Neural cell (in vitro differentiated cells): ENCODE measurements around the gene FAP.

ENCODE experiments used
- EP300 ChIP-seq: fragments of 450-650 bp; conservative IDR thresholded peaks from 2 replicates; pipeline ENCODE4 v1.6.1; 2014; ENCODE audit warnings: antibody characterized with exemption, mild to moderate bottlenecking, moderate library complexity; ENCODE audit not compliant: poor library complexity, severe bottlenecking
- EZH2 ChIP-seq: fragments of 200-600, 300-800 bp; shearing (Covaris generic), sonication (generic); IDR thresholded peaks from 2 replicates; pipeline ENCODE4 v1.6.1; 2014; ENCODE audit warnings: antibody characterized with exemption, low read length, borderline replicate concordance, mild to moderate bottlenecking; ENCODE audit not compliant: insufficient read depth, poor library complexity, severe bottlenecking
- MXI1 ChIP-seq: fragments of 450-650 bp; conservative IDR thresholded peaks from 2 replicates; pipeline ENCODE4 v1.6.1; 2014; ENCODE audit warnings: antibody characterized with exemption, mild to moderate bottlenecking; ENCODE audit not compliant: poor library complexity, severe bottlenecking
- POLR2AphosphoS5 ChIP-seq: IDR thresholded peaks from 2 replicates; pipeline ENCODE4 v1.6.1; 2012
- RAD21 ChIP-seq: fragments of 450-650 bp; conservative IDR thresholded peaks from 2 replicates; pipeline ENCODE4 v1.6.1; 2014; ENCODE audit warnings: antibody characterized with exemption, mild to moderate bottlenecking, moderate library complexity
- SMC3 ChIP-seq: fragments of 450-650 bp; conservative IDR thresholded peaks from 2 replicates; pipeline ENCODE4 v1.6.1; 2014; ENCODE audit warnings: antibody characterized with exemption, mild to moderate bottlenecking, moderate library complexity; ENCODE audit not compliant: poor library complexity
- TAF1 ChIP-seq: IDR thresholded peaks from 2 replicates; pipeline ENCODE4 v1.6.1; 2012; ENCODE audit warnings: low read depth
- TF ChIP-seq, protein P1 (sequence below): fragments of 450-650 bp; IDR thresholded peaks from 2 replicates; pipeline ENCODE4 v1.5.1; 2014; ENCODE audit warnings: antibody characterized with exemption, mild to moderate bottlenecking, moderate library complexity; ENCODE audit not compliant: poor library complexity, severe bottlenecking
- TF ChIP-seq, protein P2 (sequence below): IDR thresholded peaks from 2 replicates; pipeline ENCODE4 v1.6.1; 2012; ENCODE audit warnings: borderline replicate concordance

DNA sequence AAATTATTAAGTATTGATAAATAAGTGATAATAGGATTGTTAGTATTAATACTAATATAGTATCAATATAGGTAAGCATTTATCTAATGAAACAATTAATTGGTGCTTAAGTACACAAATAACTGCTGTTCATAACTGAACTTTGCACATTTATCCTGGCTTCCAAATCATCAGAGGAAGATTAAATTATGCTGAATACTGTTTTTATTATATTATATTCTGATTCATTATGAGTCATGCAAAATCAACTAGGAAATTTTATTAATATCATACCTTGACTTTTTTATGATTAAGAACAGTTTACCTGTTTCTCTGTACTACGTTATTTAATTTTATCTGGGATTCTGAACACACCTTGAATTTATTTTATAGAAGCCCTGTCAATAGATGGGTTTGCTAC lies 42.6 kb downstream of the FAP start:
- TF ChIP-seq EP300 (no peak), EZH2 (no peak), MXI1 (no peak), POLR2AphosphoS5 (no peak), RAD21 (no peak), TAF1 (no peak), SMC3 (no peak)
- TF ChIP-seq, protein P1, sequence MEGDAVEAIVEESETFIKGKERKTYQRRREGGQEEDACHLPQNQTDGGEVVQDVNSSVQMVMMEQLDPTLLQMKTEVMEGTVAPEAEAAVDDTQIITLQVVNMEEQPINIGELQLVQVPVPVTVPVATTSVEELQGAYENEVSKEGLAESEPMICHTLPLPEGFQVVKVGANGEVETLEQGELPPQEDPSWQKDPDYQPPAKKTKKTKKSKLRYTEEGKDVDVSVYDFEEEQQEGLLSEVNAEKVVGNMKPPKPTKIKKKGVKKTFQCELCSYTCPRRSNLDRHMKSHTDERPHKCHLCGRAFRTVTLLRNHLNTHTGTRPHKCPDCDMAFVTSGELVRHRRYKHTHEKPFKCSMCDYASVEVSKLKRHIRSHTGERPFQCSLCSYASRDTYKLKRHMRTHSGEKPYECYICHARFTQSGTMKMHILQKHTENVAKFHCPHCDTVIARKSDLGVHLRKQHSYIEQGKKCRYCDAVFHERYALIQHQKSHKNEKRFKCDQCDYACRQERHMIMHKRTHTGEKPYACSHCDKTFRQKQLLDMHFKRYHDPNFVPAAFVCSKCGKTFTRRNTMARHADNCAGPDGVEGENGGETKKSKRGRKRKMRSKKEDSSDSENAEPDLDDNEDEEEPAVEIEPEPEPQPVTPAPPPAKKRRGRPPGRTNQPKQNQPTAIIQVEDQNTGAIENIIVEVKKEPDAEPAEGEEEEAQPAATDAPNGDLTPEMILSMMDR: no peak
- TF ChIP-seq, protein P2, sequence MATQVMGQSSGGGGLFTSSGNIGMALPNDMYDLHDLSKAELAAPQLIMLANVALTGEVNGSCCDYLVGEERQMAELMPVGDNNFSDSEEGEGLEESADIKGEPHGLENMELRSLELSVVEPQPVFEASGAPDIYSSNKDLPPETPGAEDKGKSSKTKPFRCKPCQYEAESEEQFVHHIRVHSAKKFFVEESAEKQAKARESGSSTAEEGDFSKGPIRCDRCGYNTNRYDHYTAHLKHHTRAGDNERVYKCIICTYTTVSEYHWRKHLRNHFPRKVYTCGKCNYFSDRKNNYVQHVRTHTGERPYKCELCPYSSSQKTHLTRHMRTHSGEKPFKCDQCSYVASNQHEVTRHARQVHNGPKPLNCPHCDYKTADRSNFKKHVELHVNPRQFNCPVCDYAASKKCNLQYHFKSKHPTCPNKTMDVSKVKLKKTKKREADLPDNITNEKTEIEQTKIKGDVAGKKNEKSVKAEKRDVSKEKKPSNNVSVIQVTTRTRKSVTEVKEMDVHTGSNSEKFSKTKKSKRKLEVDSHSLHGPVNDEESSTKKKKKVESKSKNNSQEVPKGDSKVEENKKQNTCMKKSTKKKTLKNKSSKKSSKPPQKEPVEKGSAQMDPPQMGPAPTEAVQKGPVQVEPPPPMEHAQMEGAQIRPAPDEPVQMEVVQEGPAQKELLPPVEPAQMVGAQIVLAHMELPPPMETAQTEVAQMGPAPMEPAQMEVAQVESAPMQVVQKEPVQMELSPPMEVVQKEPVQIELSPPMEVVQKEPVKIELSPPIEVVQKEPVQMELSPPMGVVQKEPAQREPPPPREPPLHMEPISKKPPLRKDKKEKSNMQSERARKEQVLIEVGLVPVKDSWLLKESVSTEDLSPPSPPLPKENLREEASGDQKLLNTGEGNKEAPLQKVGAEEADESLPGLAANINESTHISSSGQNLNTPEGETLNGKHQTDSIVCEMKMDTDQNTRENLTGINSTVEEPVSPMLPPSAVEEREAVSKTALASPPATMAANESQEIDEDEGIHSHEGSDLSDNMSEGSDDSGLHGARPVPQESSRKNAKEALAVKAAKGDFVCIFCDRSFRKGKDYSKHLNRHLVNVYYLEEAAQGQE: no peak
